ENCODE results near the gene BRSK2. TPM values are rescaled to one million over a fixed set of nuclear protein-coding genes. Genes with fewer than 3 reads are reported as not detected.

Gene BRSK2
- total and polyA plus RNA-seq, 9 of the 15 experiments (the other 6 are each of a cell fraction or from before 2014, with no cell fraction given), result 0.06 to 0.52 (median 0.18) TPM; not detected in 5

DNA sequence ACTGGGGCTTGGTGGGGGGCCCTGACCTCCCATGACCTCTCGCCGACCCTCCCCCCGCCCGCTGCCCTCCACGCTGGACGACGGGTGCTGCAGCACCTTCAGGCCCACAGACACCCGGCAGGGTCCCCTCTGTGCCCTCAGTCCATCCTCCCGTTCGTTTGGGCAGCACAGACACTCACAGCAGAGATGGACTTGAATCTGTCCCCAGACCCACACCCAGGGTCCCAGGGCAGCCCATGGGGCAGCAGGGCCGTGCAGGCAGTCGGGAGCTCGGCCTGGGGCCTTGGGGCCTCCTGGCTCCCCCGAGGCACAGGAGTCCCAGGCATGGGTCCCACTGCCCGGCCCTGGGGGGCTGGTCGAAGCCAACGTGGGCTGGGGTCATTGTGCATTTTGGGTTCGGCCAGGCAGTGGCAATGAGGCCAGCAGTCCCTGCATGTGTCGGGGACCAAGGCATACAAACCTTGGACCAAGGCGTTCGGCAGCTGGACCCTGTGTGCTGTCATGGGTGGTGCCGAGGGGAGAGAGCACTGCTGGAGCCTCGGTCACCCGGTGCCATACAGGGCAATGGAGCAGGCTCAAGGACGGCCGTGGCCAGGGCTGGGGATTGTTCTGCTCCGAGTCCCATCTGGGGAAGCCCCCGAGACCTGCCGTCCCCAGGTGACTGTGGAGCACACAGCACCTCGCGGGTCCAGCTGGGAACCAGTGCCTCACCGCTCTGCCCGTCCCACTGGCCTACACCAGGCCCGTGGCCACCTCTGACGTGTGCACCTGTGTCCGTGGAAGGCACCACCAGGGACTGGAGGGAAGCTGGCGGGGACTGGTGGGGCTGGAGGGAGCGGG is 19.3 kb upstream of the BRSK2 start:
- Histone ChIP-seq H3K36me3 (ENCODE audit: control insufficient read depth, insufficient read depth, low read length) (no peaks in the 10 kb centered on the region), H3K27ac (ENCODE audit: extremely low read depth, low read depth, low read length) (no peak overlapping the region), H3K9ac (ENCODE audit: insufficient read depth in 1 of 2, low read depth in 2 of 2, low read length in 2 of 2) (no peak overlapping the region), H3K9me3 (replicated peaks; ENCODE audit: control insufficient read depth, insufficient read depth, low read depth, low read length) (no peaks in the 10 kb centered on the region), H2AFZ (ENCODE audit: low read depth, low read length) (no peak overlapping the region), H3K4me2 (ENCODE audit: insufficient read depth, low read length) (no peak overlapping the region), H3K9me1 (ENCODE audit: control insufficient read depth, insufficient read depth, low read length) (no peaks in the 10 kb centered on the region), H3K79me2 (ENCODE audit: control insufficient read depth, insufficient read depth, low read length) (no peaks in the 10 kb centered on the region), H3K4me1 (replicated peaks in 1 of 2; ENCODE audit: control insufficient read depth in 2 of 2, insufficient read depth in 2 of 2, low read length in 2 of 2) (peaks cover 0 to 19% of the 10 kb centered on the region in 2 experiments; a peak in 1 of 5 replicates), H3K27me3 (ENCODE audit: control insufficient read depth in 2 of 2, insufficient read depth in 2 of 2, low read length in 2 of 2) (peaks cover 17 to 73% of the 10 kb centered on the region in 2 experiments; a peak in 4 of 5 replicates), H3K4me3 (no peak overlapping the region), H4K20me1 (replicated peaks; ENCODE audit: control insufficient read depth, insufficient read depth, low read length) (no peaks in the 10 kb centered on the region; the same call in 1 of the 2 replicates)
- TF ChIP-seq ELF1 (tag; IDR thresholded peaks at IDR 0.05), result no peak
- no peak for TF ChIP-seq ZFP1 (CRISPR knock-in tag; IDR thresholded peaks at IDR 0.05)
- TF ChIP-seq, protein P1, sequence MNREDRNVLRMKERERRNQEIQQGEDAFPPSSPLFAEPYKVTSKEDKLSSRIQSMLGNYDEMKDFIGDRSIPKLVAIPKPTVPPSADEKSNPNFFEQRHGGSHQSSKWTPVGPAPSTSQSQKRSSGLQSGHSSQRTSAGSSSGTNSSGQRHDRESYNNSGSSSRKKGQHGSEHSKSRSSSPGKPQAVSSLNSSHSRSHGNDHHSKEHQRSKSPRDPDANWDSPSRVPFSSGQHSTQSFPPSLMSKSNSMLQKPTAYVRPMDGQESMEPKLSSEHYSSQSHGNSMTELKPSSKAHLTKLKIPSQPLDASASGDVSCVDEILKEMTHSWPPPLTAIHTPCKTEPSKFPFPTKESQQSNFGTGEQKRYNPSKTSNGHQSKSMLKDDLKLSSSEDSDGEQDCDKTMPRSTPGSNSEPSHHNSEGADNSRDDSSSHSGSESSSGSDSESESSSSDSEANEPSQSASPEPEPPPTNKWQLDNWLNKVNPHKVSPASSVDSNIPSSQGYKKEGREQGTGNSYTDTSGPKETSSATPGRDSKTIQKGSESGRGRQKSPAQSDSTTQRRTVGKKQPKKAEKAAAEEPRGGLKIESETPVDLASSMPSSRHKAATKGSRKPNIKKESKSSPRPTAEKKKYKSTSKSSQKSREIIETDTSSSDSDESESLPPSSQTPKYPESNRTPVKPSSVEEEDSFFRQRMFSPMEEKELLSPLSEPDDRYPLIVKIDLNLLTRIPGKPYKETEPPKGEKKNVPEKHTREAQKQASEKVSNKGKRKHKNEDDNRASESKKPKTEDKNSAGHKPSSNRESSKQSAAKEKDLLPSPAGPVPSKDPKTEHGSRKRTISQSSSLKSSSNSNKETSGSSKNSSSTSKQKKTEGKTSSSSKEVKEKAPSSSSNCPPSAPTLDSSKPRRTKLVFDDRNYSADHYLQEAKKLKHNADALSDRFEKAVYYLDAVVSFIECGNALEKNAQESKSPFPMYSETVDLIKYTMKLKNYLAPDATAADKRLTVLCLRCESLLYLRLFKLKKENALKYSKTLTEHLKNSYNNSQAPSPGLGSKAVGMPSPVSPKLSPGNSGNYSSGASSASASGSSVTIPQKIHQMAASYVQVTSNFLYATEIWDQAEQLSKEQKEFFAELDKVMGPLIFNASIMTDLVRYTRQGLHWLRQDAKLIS (CRISPR knock-in tag; IDR thresholded peaks at IDR 0.05), result no peak
- ChIA-PET POLR2A (interaction anchor here (0.8 kb wide), 1 partner anchor 20 kb away, joined by 5 read pairs; no protein-coding TSS in a partner anchor), CTCF (ENCODE audit: low intra/inter-chr PET ratio) (no interaction called here)
- 2% methylated on average over 21 of the region's 38 CpGs for WGBS (ENCODE audit: insufficient coverage, low coverage, missing lambda C conversion rate)
- ATAC-seq (no peak; the same call in 2 of the 3 replicates), FAIRE-seq (no peak), DNase-seq (ENCODE audit: extremely low read depth in 1 of 4, low spot score in 3 of 4) (no peak)
- intact Hi-C loops (cut with micrococcal nuclease), result no loop called here
- BruUV-seq (replicated peaks), result no TSS peak
- in situ Hi-C loops (cut with MboI), result no loop called here

All from K562 (cell line).